SU-DHL-6 (cell line): ENCODE data around the gene FOXF2.

ENCODE experiments used
- EZH2phosphoT487 ChIP-seq: fragments of 200-600 bp; sonication (generic), shearing (Covaris generic); conservative IDR thresholded peaks from 2 replicates; pipeline ENCODE4 v1.6.1; 2018; ENCODE audit warnings: mild to moderate bottlenecking, antibody characterized with exemption, low read length, moderate library complexity, mixed read lengths
- TF ChIP-seq, protein P1 (sequence below): fragments of 200-600 bp; sonication (generic); IDR thresholded peaks from one replicate; pipeline ENCODE4 v1.5.1; 2017; ENCODE audit warnings: antibody characterized with exemption, mild to moderate bottlenecking, low read length, moderate library complexity; ENCODE audit not compliant: insufficient read depth, poor library complexity, severe bottlenecking

DNA sequence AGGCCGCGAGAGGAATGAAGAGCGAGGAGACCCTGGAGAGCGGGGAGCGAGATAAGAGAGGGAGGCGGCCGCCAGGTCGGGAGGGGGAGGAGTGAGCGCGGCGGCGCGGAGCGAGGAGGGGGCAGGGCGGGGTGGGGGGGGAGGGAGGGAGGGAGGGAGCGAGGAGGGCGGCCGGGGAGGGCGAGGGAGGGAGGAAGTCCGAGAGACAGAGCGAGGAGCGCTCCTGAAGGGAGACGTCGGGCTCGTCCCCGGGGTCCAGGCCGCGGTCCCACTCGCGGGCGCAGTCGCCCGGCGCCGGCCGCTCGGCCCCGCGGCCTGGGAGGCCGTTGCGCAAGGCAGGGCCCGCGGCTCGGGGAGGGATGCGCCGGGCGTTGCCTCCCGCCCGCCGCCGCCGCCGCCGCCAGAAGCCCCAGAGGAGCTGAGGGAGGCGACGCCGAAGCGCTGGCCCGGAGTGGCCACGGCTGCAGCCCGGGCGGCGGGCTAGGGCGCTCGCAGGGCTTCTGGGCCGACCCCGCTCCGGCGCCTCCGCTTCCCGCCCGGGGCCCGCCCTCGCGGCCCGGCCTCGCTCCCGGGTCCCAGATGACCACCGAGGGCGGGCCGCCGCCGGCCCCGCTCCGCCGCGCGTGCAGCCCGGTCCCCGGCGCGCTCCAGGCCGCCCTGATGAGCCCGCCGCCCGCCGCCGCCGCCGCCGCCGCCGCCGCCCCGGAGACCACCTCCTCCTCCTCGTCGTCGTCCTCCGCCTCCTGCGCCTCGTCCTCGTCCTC is at the start of gene FOXF2:
- TF ChIP-seq, protein P1, sequence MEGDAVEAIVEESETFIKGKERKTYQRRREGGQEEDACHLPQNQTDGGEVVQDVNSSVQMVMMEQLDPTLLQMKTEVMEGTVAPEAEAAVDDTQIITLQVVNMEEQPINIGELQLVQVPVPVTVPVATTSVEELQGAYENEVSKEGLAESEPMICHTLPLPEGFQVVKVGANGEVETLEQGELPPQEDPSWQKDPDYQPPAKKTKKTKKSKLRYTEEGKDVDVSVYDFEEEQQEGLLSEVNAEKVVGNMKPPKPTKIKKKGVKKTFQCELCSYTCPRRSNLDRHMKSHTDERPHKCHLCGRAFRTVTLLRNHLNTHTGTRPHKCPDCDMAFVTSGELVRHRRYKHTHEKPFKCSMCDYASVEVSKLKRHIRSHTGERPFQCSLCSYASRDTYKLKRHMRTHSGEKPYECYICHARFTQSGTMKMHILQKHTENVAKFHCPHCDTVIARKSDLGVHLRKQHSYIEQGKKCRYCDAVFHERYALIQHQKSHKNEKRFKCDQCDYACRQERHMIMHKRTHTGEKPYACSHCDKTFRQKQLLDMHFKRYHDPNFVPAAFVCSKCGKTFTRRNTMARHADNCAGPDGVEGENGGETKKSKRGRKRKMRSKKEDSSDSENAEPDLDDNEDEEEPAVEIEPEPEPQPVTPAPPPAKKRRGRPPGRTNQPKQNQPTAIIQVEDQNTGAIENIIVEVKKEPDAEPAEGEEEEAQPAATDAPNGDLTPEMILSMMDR, result no peak
- TF ChIP-seq EZH2phosphoT487, result no peak
